A673 (cell line): ENCODE measurements around the gene ZNF81.
A peak's percentile ranks its signal among the peaks of the same experiment; 100 is the strongest.

Experiments used
- CTCF ChIP-seq: fragments of 300-800, 200-600 bp; sonication (generic); conservative IDR thresholded peaks from 2 replicates; pipeline ENCODE4 v1.5.1; 2017; ENCODE audit warnings: low read depth, mild to moderate bottlenecking, antibody characterized with exemption, low read length, moderate library complexity, mixed read lengths
- EZH2 ChIP-seq: fragments of 200-600 bp; sonication (generic); IDR thresholded peaks from 2 replicates; pipeline ENCODE4 v1.6.1; 2017; ENCODE audit warnings: borderline replicate concordance, low read depth, mild to moderate bottlenecking, mixed read lengths, antibody characterized with exemption, low read length; ENCODE audit not compliant: poor library complexity, severe bottlenecking

- TF ChIP-seq CTCF = peak; percentile 42; the same call in 1 of the 2 replicates
- TF ChIP-seq EZH2 = no peak
Observed at GRCh38 chrX:47958761-47959342, 122.2 kb downstream of the ZNF81 start.
